IPS DF 6.9 (cell line): ENCODE results near the gene AKAP8.

Experiments used
- DNase-seq: peaks from one replicate; pipeline ENCODE4 v3.0.0-alpha.2; 2013; ENCODE audit warnings: low read depth, low spot score
- H3K27ac ChIP-seq: one replicate; pipeline ENCODE4 v1.5.1; 2013; ENCODE audit warnings: low read length, control low read depth
- H3K27me3 ChIP-seq: 2 replicates; pipeline ENCODE4 v1.6.1; 2013; ENCODE audit warnings: mild to moderate bottlenecking, low read length; ENCODE audit not compliant: control insufficient read depth, insufficient read depth
- H3K36me3 ChIP-seq: 2 replicates; pipeline ENCODE4 v1.6.1; 2013; ENCODE audit warnings: low read length; ENCODE audit not compliant: control insufficient read depth, insufficient read depth
- H3K4me1 ChIP-seq: 2 replicates; pipeline ENCODE4 v1.6.1; 2013; ENCODE audit warnings: low read length; ENCODE audit not compliant: control insufficient read depth, insufficient read depth
- H3K4me3 ChIP-seq: 2 replicates; pipeline ENCODE4 v1.5.1; 2013; ENCODE audit warnings: mild to moderate bottlenecking, low read length
- H3K9me3 ChIP-seq: 2 replicates; pipeline ENCODE4 v1.6.1; 2013; ENCODE audit warnings: low read length, inconsistent platforms; ENCODE audit not compliant: control insufficient read depth, insufficient read depth
- WGBS: extraction: QIAGEN DNeasy Blood & Tissue Kit; methylation state at CpG from one replicate; pipeline ENCODE4 v1.1.7; 2013; ENCODE audit warnings: mixed read lengths, missing lambda C conversion rate; ENCODE audit not compliant: insufficient read length, insufficient coverage; 5-methylcytosine and 5-hydroxymethylcytosine counted together

AKAP8 gene

DNA sequence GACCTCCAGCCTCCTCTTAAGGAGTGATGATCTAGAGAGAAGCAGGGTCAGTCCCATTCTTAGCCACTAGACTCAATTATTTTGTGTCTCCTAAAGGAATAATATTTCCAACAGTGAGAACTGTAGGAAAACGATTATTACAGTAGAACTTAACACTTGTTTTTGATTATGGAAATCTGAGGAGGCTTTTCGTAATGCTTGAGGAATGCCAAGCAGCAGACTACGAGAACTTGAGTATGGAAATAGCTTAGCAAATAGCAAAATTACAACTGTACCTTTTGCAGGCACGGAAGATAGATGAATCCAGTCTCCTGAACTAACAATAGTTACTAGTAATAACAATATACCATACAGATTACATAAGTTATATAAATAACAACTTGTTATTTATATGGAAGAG lies 59.5 kb downstream of the AKAP8 start:
- no peak for DNase-seq
- peaks cover 4% of the 10 kb centered on the region for H3K4me1 ChIP-seq
- no peak overlapping the region for H3K4me3 ChIP-seq
- H3K9me3 ChIP-seq, result no peaks in the 10 kb centered on the region
- no peaks in the 10 kb centered on the region for H3K27me3 ChIP-seq
- WGBS, result no CpG with 5 or more reads among the region's 4 CpGs
- no peak overlapping the region for H3K27ac ChIP-seq
- H3K36me3 ChIP-seq, result no peaks in the 10 kb centered on the region

DNA sequence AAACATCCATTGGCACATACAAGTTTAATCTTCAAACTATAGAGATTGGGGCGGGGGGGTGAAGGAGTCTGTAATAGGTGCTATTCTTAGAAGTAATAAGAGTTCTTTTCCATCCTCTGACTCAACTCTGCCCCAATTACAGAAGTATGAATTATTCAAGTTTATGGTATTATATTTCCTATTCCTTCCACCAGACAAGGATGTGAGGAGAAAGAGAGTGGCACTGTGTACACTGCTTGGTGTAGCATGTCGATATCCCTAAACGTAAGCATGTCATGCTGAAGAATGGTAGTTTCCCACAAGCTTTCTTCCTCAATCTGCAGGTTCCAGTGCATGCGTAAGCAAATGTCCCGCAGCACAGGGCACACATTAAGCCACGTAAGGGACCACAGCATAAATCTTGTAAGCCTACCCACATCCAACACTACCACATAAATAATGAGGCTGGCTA lies 61.3 kb downstream of the AKAP8 start:
- DNase-seq, result no peak
- Histone ChIP-seq H3K4me1 (peaks cover 2% of the 10 kb centered on the region; the same call in 1 of the 2 replicates), H3K27ac (no peak overlapping the region)

DNA sequence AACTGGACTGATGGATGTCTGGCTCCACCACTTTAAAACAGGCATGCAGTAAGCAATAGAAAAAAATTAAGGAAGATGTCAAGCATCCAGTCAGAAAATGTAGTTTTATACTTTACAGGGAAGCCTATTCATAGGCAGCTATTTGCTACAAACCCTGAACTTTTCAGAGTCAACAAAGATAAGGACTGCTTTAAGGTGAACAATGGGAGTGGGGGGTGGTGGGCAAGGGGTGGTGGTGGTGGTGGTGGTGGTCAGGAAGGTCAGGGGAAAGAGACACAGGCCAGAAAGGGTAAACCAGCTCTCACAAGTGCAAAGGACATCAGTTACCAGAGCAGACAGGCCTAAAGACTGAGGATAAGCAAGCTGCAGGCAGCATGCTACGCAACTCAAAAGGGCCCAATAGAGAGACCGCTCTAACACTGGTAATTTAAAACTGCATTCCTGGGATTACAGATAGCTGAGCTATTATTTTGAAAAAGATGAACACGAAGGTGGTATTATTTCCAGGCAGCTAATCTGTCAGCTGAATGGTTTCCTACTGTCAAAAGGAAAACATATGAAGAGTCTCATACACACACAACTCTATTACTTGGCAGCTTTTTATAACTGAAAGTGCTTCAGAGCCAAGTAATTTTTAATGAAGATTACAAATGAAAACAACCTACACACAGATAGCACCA lies 62.1 kb downstream of the AKAP8 start:
- Histone ChIP-seq H3K27ac (no peak overlapping the region), H3K4me1 (peaks cover 2% of the 10 kb centered on the region; the same call in 1 of the 2 replicates), H3K36me3 (no peaks in the 10 kb centered on the region), H3K9me3 (no peaks in the 10 kb centered on the region), H3K4me3 (no peak overlapping the region), H3K27me3 (no peaks in the 10 kb centered on the region)
- no peak for DNase-seq
- WGBS, result no CpG with 5 or more reads among the region's 3 CpGs

More for the DNA sequence above, 61.3 kb downstream of the AKAP8 start:
- Histone ChIP-seq H3K27me3 (no peaks in the 10 kb centered on the region), H3K36me3 (no peaks in the 10 kb centered on the region), H3K4me3 (no peak overlapping the region), H3K9me3 (no peaks in the 10 kb centered on the region)
- no CpG with 5 or more reads among the region's 6 CpGs for WGBS

DNA sequence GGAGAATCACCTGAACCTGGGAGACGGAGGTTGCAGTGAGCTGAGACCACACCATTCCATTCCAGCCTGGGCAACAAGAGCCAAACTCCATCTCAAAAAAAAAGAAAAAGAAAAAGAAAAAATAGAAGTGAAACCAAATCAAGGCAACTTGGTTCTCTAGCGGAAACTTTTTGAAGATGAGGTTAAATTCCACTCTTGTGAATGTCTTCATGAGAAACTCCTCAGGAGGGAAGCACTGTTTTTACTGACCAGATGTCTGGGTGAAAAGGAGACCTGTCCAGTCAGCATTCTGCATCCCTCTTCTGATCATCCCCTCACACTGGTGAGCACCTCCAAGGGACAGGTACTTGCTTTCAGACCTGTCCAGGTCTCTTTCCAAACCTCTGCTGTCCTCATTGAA lies 63.1 kb downstream of the AKAP8 start:
- Histone ChIP-seq H3K27ac (no peak overlapping the region), H3K36me3 (no peaks in the 10 kb centered on the region), H3K27me3 (no peaks in the 10 kb centered on the region), H3K4me3 (no peak overlapping the region), H3K4me1 (peaks cover 2% of the 10 kb centered on the region; the same call in 1 of the 2 replicates), H3K9me3 (no peaks in the 10 kb centered on the region)
- DNase-seq, result no peak
- no CpG with 5 or more reads among the region's 2 CpGs for WGBS

DNA sequence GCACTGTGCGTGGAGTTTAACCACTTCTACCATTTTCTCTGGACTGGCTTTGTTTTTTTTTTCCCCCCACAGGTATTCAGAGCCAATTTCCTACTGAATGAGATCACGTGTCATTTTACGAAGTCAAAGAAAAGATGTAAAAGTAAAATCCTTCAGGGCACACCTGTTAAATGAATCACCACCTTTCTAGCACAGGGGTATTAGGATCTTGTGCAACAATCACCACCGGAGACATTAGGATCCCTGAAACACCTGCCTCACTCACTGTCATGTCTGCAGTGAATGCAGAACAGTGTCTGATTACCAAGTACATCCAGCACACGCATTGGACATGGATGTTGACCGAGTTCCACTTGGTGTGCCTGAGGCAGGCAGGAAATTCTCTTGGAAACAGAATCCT lies 64.5 kb downstream of the AKAP8 start:
- H3K9me3 ChIP-seq, result no peaks in the 10 kb centered on the region
- WGBS, result no CpG with 5 or more reads among the region's 6 CpGs
- H3K27ac ChIP-seq, result no peak overlapping the region
- no peak for DNase-seq
- H3K27me3 ChIP-seq, result no peaks in the 10 kb centered on the region
- H3K4me1 ChIP-seq, result peaks cover 2% of the 10 kb centered on the region; the same call in 1 of the 2 replicates
- H3K36me3 ChIP-seq, result no peaks in the 10 kb centered on the region
- H3K4me3 ChIP-seq, result no peak overlapping the region

DNA sequence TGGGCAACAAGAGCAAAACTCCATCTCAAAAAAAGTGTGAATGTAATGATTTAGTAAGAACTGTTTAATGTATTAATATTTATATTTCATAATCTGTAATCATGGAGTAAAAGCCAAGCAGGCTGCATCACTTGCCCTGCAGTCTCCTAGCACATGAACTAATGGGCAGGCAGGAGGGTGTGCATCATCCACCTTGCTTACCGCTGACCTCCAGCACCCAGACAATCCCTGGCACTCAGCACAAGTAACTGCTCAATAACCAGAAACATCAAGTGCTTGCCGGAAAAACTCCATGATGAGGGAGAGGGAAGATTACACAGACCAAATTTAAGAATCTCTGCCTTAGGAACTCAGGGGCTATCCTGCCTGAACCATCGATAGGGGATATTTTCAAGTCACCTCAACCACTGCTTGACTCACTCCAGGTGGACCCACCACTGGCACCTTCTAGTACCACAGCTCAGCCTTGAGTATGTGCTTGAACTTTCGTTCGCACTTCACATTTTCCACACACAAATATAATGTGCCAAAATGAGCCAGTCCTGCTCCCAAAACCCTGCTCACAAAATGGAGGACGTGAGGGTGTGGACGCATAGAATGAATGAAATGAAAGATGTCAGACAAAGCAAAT lies 65.8 kb downstream of the AKAP8 start:
- Histone ChIP-seq H3K4me1 (peaks cover 2% of the 10 kb centered on the region; the same call in 1 of the 2 replicates), H3K27ac (no peak overlapping the region), H3K9me3 (no peaks in the 10 kb centered on the region), H3K4me3 (no peak overlapping the region), H3K36me3 (no peaks in the 10 kb centered on the region), H3K27me3 (no peaks in the 10 kb centered on the region)
- DNase-seq, result no peak
- WGBS, result no CpG with 5 or more reads among the region's 7 CpGs

DNA sequence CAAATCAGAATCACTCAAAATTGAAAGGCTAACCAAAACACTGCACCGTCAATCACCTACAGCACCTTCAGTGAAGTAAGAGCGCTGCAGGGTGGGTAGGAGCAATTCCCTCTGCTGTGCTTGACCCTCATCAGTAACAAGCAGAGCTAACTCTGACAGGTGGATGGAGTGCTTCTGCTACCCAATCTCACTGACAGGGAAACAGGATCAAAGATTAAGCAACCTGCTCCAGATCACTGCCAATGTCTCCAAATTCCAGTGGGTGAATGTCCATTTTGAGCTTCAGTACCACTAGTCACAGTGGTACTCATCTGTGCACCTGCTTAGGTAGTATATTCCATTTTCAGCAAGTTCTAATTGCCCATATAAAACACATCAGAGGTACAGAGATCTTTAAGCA lies 72.4 kb downstream of the AKAP8 start:
- DNase-seq, result no peak
- no peak overlapping the region for H3K27ac ChIP-seq
- no peaks in the 10 kb centered on the region for H3K27me3 ChIP-seq
- H3K9me3 ChIP-seq, result no peaks in the 10 kb centered on the region
- H3K4me1 ChIP-seq, result no peaks in the 10 kb centered on the region; the same call in 1 of the 2 replicates
- H3K4me3 ChIP-seq, result no peak overlapping the region
- no peaks in the 10 kb centered on the region for H3K36me3 ChIP-seq
- no CpG with 5 or more reads among the region's 2 CpGs for WGBS

DNA sequence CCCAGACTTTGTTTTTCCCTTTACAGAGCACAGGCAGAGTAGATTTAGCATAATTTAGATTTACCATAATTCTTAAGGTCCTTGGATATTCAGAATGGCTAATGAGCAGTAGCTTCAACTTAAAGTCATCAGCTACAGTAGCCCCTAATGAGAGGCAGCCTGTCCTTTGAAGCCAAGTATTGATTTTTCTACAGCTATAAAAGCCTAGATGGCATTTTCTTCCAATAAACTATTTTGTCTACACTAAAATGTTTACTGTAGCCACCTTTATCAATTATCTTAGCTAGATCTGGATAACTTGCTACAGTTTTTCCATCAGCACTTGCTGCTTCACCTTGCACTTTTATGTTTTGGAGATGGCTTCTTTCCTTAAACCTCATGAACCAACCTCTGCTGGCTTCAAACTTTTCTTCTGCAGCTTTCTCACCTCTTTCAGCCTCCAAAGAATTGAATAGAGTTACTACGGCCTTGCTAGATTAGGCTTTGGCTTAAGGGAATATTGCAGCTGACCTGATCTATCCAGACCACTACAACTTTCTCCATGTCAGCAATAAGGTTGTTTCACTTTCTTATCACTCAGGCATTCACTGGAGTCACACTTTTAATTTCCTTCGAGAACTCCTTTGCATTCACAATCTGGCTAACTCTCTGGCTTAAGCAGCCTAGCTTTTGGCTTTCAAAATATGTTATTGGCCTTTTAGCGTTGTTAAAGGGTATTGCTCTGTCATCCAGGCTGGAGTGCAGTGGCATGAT lies 73.8 kb downstream of the AKAP8 start:
- no peaks in the 10 kb centered on the region; the same call in 1 of the 2 replicates for H3K4me1 ChIP-seq
- WGBS, result no CpG with 5 or more reads among the region's 3 CpGs

DNA sequence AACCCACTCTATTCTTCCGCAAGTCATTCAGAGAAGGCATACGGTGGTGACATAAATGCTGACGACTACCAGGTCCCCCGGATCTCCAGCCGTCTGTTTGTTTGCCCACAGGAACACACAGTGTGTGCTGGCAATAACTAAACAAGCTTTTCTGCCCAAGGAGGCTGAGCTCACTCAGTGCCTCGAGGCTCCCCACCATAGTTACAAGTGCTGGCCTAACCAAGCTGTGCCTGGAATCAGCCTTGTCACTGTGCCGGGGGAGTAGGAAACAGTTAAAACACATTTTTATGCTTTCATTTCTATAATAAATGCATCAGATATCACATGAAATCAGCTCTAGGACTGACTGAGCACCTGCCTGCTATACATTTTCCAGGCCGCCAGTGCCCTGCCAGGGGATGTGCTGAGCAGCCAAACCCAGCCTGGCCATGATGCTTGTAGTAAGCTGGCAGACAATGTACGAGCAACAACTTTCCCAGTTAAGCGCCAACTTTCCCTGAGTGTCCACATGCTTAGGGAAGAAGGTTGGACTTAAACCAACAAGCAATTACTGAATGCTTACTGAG lies 75.4 kb downstream of the AKAP8 start:
- WGBS, result 100% methylated on average over 1 of the region's 10 CpGs

More for the DNA sequence above, 73.8 kb downstream of the AKAP8 start:
- Histone ChIP-seq H3K9me3 (no peaks in the 10 kb centered on the region), H3K36me3 (no peaks in the 10 kb centered on the region), H3K27me3 (no peaks in the 10 kb centered on the region), H3K27ac (no peak overlapping the region), H3K4me3 (no peak overlapping the region)
- DNase-seq, result no peak

More for the DNA sequence above, 75.4 kb downstream of the AKAP8 start:
- H3K9me3 ChIP-seq, result no peaks in the 10 kb centered on the region
- H3K4me3 ChIP-seq, result no peak overlapping the region
- no peaks in the 10 kb centered on the region; the same call in 1 of the 2 replicates for H3K4me1 ChIP-seq
- no peak for DNase-seq
- H3K36me3 ChIP-seq, result no peaks in the 10 kb centered on the region
- H3K27ac ChIP-seq, result no peak overlapping the region
- no peaks in the 10 kb centered on the region for H3K27me3 ChIP-seq
